HEK293T (cell line): Measurements from ENCODE around the gene BRI3BP.
"Not testable (repeated sequence)": the region's sequence is repeated elsewhere in the genome, so short reads cannot be mapped to it uniquely, and the experiment has no call there.

Experiments
- CTCF ChIA-PET: fragments of 350-600 bp; formaldehyde crosslinking; extraction: SDS; loops from one replicate; lab custom pipeline; 2021; ENCODE audit warnings: antibody characterized with exemption, inconsistent platforms; lab: Yijun Ruan, JAX
- POLR2A ChIA-PET: fragments of 350-600 bp; formaldehyde crosslinking; extraction: SDS; loops from one replicate; lab custom pipeline; 2020; ENCODE audit warnings: antibody characterized with exemption, inconsistent platforms; lab: Yijun Ruan, JAX
- DNase-seq: peaks from one replicate; pipeline ENCODE4 v3.0.0; 2012; ENCODE audit warnings: mixed read lengths; ENCODE audit errors: extremely low spot score
- ARNT ChIP-seq: fragments of 450-650 bp; IDR thresholded peaks from 2 replicates; pipeline ENCODE4 v1.6.1; 2017; ENCODE audit warnings: mild to moderate bottlenecking
- BHLHE40 ChIP-seq: fragments of 450-650 bp; IDR thresholded peaks from 2 replicates; pipeline ENCODE4 v1.6.1; 2016; ENCODE audit warnings: mild to moderate bottlenecking, moderate library complexity, borderline replicate concordance
- CTBP1 ChIP-seq: fragments of 450-650 bp; IDR thresholded peaks from 2 replicates; pipeline ENCODE4 v1.6.1; 2016; ENCODE audit warnings: borderline replicate concordance
- ELF4 ChIP-seq: fragments of 450-650 bp; IDR thresholded peaks from 2 replicates; pipeline ENCODE4 v1.6.1; 2017; ENCODE audit warnings: antibody characterized with exemption
- FOXA1 ChIP-seq: fragments of 450-650 bp; IDR thresholded peaks from 2 replicates; pipeline ENCODE4 v1.6.1; 2016; ENCODE audit warnings: mild to moderate bottlenecking
- FOXK2 ChIP-seq: fragments of 450-650 bp; IDR thresholded peaks from 2 replicates; pipeline ENCODE4 v1.6.1; 2016; ENCODE audit warnings: mild to moderate bottlenecking
- FOXM1 ChIP-seq: fragments of 450-650 bp; IDR thresholded peaks from 2 replicates; pipeline ENCODE4 v1.6.1; 2017; ENCODE audit warnings: mild to moderate bottlenecking, borderline replicate concordance
- HDGF ChIP-seq: fragments of 450-650 bp; IDR thresholded peaks from 2 replicates; pipeline ENCODE4 v1.6.1; 2017; ENCODE audit warnings: antibody characterized with exemption, borderline replicate concordance
- L3MBTL2 ChIP-seq: fragments of 450-650 bp; conservative IDR thresholded peaks from 2 replicates; pipeline ENCODE4 v1.6.1; 2016; ENCODE audit warnings: mild to moderate bottlenecking
- LEF1 ChIP-seq: fragments of 450-650 bp; IDR thresholded peaks from 2 replicates; pipeline ENCODE4 v1.6.1; 2017; ENCODE audit warnings: mild to moderate bottlenecking, borderline replicate concordance
- NFRKB ChIP-seq: fragments of 450-650 bp; IDR thresholded peaks from 2 replicates; pipeline ENCODE4 v1.6.1; 2016; ENCODE audit warnings: mild to moderate bottlenecking, moderate library complexity
- PKNOX1 ChIP-seq: fragments of 450-650 bp; IDR thresholded peaks from 2 replicates; pipeline ENCODE4 v1.6.1; 2016
- SP1 ChIP-seq: fragments of 450-650 bp; IDR thresholded peaks from 2 replicates; pipeline ENCODE4 v1.6.1; 2017
- SUZ12 ChIP-seq: fragments of 450-650 bp; IDR thresholded peaks from 2 replicates; pipeline ENCODE4 v1.6.1; 2016; ENCODE audit warnings: mild to moderate bottlenecking
- TARDBP ChIP-seq: fragments of 450-650 bp; IDR thresholded peaks from 2 replicates; pipeline ENCODE4 v1.6.1; 2016
- ZNF384 ChIP-seq: fragments of 450-650 bp; IDR thresholded peaks from 2 replicates; pipeline ENCODE4 v1.6.1; 2016

The BRI3BP gene

GRCh38 chr12:125053821-125054220 is 60.4 kb downstream of the BRI3BP start:
- ChIA-PET POLR2A (no interaction called here), CTCF (no interaction called here)
- TF ChIP-seq L3MBTL2 (no peak), ZNF384 (no peak), SP1 (no peak), FOXA1 (no peak), FOXK2 (no peak), BHLHE40 (no peak), CTBP1 (no peak), ELF4 (no peak), TARDBP (no peak), NFRKB (no peak), ARNT (no peak), LEF1 (no peak)
- DNase-seq, result no peak

- CTCF ChIA-PET, result no interaction called here
- no peak for TF ChIP-seq SUZ12
- POLR2A ChIA-PET, result no interaction called here
- DNase-seq, result no peak
These were observed 62.1 kb downstream of the BRI3BP start for GRCh38 chr12:125055591-125055990.

- no peak for TF ChIP-seq ARNT
- TF ChIP-seq FOXK2, result no peak
- TF ChIP-seq CTBP1, result no peak
- TF ChIP-seq L3MBTL2, result no peak
- no peak for TF ChIP-seq FOXM1
- TF ChIP-seq ZNF384, result no peak
- no peak for TF ChIP-seq SP1
- TF ChIP-seq LEF1, result no peak
- TF ChIP-seq TARDBP, result no peak
- TF ChIP-seq BHLHE40, result no peak
- no peak for TF ChIP-seq PKNOX1
- no peak for TF ChIP-seq ELF4
- no peak for TF ChIP-seq HDGF
- TF ChIP-seq SUZ12, result no peak
- TF ChIP-seq NFRKB, result no peak
- TF ChIP-seq FOXA1, result no peak
- DNase-seq, result no peak
- ChIA-PET POLR2A (no interaction called here), CTCF (no interaction called here)
These were observed 62.9 kb downstream of the BRI3BP start for GRCh38 chr12:125056306-125056705.

- CTCF ChIA-PET, result no interaction called here
- POLR2A ChIA-PET, result no interaction called here
- TF ChIP-seq HDGF (no peak), ZNF384 (no peak), TARDBP (no peak), SP1 (no peak), L3MBTL2 (no peak)
- DNase-seq, result no peak
These were observed 64.3 kb downstream of the BRI3BP start for GRCh38 chr12:125057708-125058107.

- ChIA-PET POLR2A (interaction anchor here (0.7 kb wide), 1 partner anchor 56 kb away, joined by 3 read pairs; no protein-coding TSS in a partner anchor), CTCF (no interaction called here)
- no peak for TF ChIP-seq HDGF
- no peak for TF ChIP-seq FOXK2
- TF ChIP-seq FOXM1, result no peak
- TF ChIP-seq PKNOX1, result no peak
- TF ChIP-seq CTBP1, result no peak
- TF ChIP-seq TARDBP, result no peak
- TF ChIP-seq NFRKB, result no peak
- no peak for TF ChIP-seq SP1
- no peak for TF ChIP-seq SUZ12
- TF ChIP-seq LEF1, result no peak
- TF ChIP-seq BHLHE40, result no peak
- TF ChIP-seq FOXA1, result no peak
- no peak for TF ChIP-seq L3MBTL2
- no peak for TF ChIP-seq ELF4
- no peak for TF ChIP-seq ZNF384
- TF ChIP-seq ARNT, result no peak
- no peak for DNase-seq
These were observed 67.8 kb downstream of the BRI3BP start for GRCh38 chr12:125061229-125061628.

GRCh38 chr12:125063522-125063921 is 70.1 kb downstream of the BRI3BP start:
- DNase-seq, CTCF ChIA-PET, POLR2A ChIA-PET: not testable (repeated sequence)

GRCh38 chr12:125064492-125064891 is 71.0 kb downstream of the BRI3BP start:
- POLR2A ChIA-PET, result interaction anchor here (1.7 kb wide), 1 partner anchor 14 kb away, joined by 18 read pairs; no protein-coding TSS in a partner anchor
- no peak for TF ChIP-seq SUZ12
- TF ChIP-seq ZNF384, result 0 out of 2 replicates have a peak, but pooled peaks have one; percentile 13
- CTCF ChIA-PET, result interaction anchor here (0.6 kb wide), 1 partner anchor 178 kb away, joined by 4 read pairs; no protein-coding TSS in a partner anchor
- no peak for DNase-seq
